Fibroblast of lung (primary cell): ENCODE results near the gene WNT2B. TPM values are rescaled to one million over a fixed set of nuclear protein-coding genes. Genes with fewer than 3 reads are reported as not detected.
A peak's percentile ranks its signal among the peaks of the same experiment; 100 is the strongest.

Source experiments
- DNase-seq, 2 donors: peaks; one replicate each; pipeline versions ENCODE4 v3.0.0 to v3.0.0-alpha.2; 2010; ENCODE audit warnings: low read depth in 2 of 2
- H2AFZ ChIP-seq: 2 replicates; pipeline ENCODE4 v1.5.1; 2012; ENCODE audit warnings: low read length, control low read depth, inconsistent platforms
- H3K27ac ChIP-seq: 2 replicates; pipeline ENCODE4 v1.5.1; 2011; ENCODE audit warnings: low read length, control low read depth; ENCODE audit not compliant: insufficient read depth
- H3K27me3 ChIP-seq: 2 replicates; pipeline ENCODE4 v1.5.1; 2011; ENCODE audit warnings: mild to moderate bottlenecking, low read length; ENCODE audit not compliant: control insufficient read depth, insufficient read depth
- H3K36me3 ChIP-seq: 2 replicates; pipeline ENCODE4 v1.5.1; 2011; ENCODE audit warnings: low read length; ENCODE audit not compliant: control insufficient read depth, insufficient read depth
- H3K4me1 ChIP-seq: 2 replicates; pipeline ENCODE4 v1.5.1; 2011; ENCODE audit warnings: low read length; ENCODE audit not compliant: control insufficient read depth, insufficient read depth; ENCODE audit errors: extremely low read depth
- H3K4me2 ChIP-seq: 2 replicates; pipeline ENCODE4 v1.5.1; 2011; ENCODE audit warnings: low read length, control low read depth; ENCODE audit not compliant: insufficient read depth; ENCODE audit errors: extremely low read depth
- H3K4me3 ChIP-seq, 4 experiments: fragments of 200-600 bp in 1 of 4; sonication (generic) in 1 of 4; replicated peaks in 1 of 4; 2 replicates each; pipeline ENCODE4 v1.5.1; 2011 to 2016; ENCODE audit warnings: low read length in 4 of 4, low read depth in 3 of 4, mild to moderate bottlenecking in 3 of 4, control low read depth in 2 of 4, inconsistent platforms in 1 of 4, mixed read lengths in 1 of 4; ENCODE audit not compliant: insufficient read depth in 1 of 4; ENCODE audit errors: control extremely low read depth in 1 of 4
- H3K79me2 ChIP-seq: 2 replicates; pipeline ENCODE4 v1.5.1; 2012; ENCODE audit warnings: mild to moderate bottlenecking, low read length, inconsistent platforms; ENCODE audit not compliant: control insufficient read depth, insufficient read depth
- H3K9ac ChIP-seq: 2 replicates; pipeline ENCODE4 v1.5.1; 2011; ENCODE audit warnings: mild to moderate bottlenecking, low read length, control low read depth; ENCODE audit not compliant: insufficient read depth
- H3K9me3 ChIP-seq: 2 replicates; pipeline ENCODE4 v1.5.1; 2012; ENCODE audit warnings: low read depth, low read length; ENCODE audit not compliant: control insufficient read depth, insufficient read depth
- H4K20me1 ChIP-seq: 2 replicates; pipeline ENCODE4 v1.5.1; 2011; ENCODE audit warnings: low read length; ENCODE audit not compliant: control insufficient read depth, insufficient read depth; ENCODE audit errors: extremely low read depth
- EZH2 ChIP-seq: IDR thresholded peaks from 2 replicates; pipeline ENCODE4 v1.5.1; 2012; ENCODE audit warnings: low read length, control low read depth, mild to moderate bottlenecking; ENCODE audit errors: missing control alignments
- polyA plus RNA-seq, 2 donors: library from polyadenylated mRNA; depleted of rRNA in 1 of 2; stranded (reverse) in 1 of 2; unstranded in 1 of 2; fragments of >200 nt; gene quantifications; 2 replicates each; pipeline ENCODE4 v1.2.1, GENCODE V29; 2011 to 2012; ENCODE audit warnings: missing spikeins in 1 of 2
- total RNA-seq: library from RNA; depleted of rRNA; stranded (reverse); fragments of >200 nt; gene quantifications from 2 replicates; pipeline ENCODE4 v1.2.1, GENCODE V29; 2014
- TF ChIP-seq, protein P1 (sequence below), 2 donors: IDR thresholded peaks in 1 of 2; conservative IDR thresholded peaks in 1 of 2; 1 replicate in 1 of 2; 2 replicates in 1 of 2; pipeline ENCODE4 v1.5.1; 2011 to 2012; ENCODE audit warnings: low read length in 2 of 2, control low read depth in 1 of 2, inconsistent platforms in 1 of 2, low read depth in 1 of 2, mild to moderate bottlenecking in 1 of 2

Gene WNT2B
- total and polyA plus RNA-seq, 2 donors (not counting 1 experiment from before 2014, with no cell fraction given), result 2.0 to 3.5 TPM

- no peaks in the 10 kb centered on the region for H4K20me1 ChIP-seq
- H3K27me3 ChIP-seq, result no peaks in the 10 kb centered on the region
- H2AFZ ChIP-seq, result no peak overlapping the region
- H3K36me3 ChIP-seq, result no peaks in the 10 kb centered on the region
- no peak overlapping the region for H3K27ac ChIP-seq
- no peak overlapping the region for H3K4me3 ChIP-seq
- H3K79me2 ChIP-seq, result no peaks in the 10 kb centered on the region
- H3K4me2 ChIP-seq, result no peak overlapping the region
- no peak overlapping the region for H3K9ac ChIP-seq
- no peaks in the 10 kb centered on the region for H3K9me3 ChIP-seq
- peaks cover 21% of the 10 kb centered on the region for H3K4me1 ChIP-seq
- DNase-seq, result peak in 1 of 2 donors; percentile 95
- TF ChIP-seq, protein P1, sequence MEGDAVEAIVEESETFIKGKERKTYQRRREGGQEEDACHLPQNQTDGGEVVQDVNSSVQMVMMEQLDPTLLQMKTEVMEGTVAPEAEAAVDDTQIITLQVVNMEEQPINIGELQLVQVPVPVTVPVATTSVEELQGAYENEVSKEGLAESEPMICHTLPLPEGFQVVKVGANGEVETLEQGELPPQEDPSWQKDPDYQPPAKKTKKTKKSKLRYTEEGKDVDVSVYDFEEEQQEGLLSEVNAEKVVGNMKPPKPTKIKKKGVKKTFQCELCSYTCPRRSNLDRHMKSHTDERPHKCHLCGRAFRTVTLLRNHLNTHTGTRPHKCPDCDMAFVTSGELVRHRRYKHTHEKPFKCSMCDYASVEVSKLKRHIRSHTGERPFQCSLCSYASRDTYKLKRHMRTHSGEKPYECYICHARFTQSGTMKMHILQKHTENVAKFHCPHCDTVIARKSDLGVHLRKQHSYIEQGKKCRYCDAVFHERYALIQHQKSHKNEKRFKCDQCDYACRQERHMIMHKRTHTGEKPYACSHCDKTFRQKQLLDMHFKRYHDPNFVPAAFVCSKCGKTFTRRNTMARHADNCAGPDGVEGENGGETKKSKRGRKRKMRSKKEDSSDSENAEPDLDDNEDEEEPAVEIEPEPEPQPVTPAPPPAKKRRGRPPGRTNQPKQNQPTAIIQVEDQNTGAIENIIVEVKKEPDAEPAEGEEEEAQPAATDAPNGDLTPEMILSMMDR (conservative IDR thresholded peaks at IDR 0.05 in 1 of 2, IDR thresholded peaks at IDR 0.05 in 1 of 2; ENCODE audit: low read depth in 1 of 2, low read length in 2 of 2), result no peak
- TF ChIP-seq EZH2, result no peak
Measured at GRCh38 chr1:112524251-112524650, 15.5 kb downstream of the WNT2B start.

GRCh38 chr1:112524986-112525385 lies 16.2 kb downstream of the WNT2B start:
- H3K4me2 ChIP-seq, result no peak overlapping the region
- no peak overlapping the region for H3K27ac ChIP-seq
- H3K9me3 ChIP-seq, result no peaks in the 10 kb centered on the region
- peak in 1 of 2 donors; percentile 37 for DNase-seq
- H3K9ac ChIP-seq, result no peak overlapping the region
- no peaks in the 10 kb centered on the region for H3K27me3 ChIP-seq
- H3K36me3 ChIP-seq, result no peaks in the 10 kb centered on the region
- no peak overlapping the region for H2AFZ ChIP-seq
- TF ChIP-seq, protein P1 (conservative IDR thresholded peaks at IDR 0.05 in 1 of 2, IDR thresholded peaks at IDR 0.05 in 1 of 2; ENCODE audit: low read depth in 1 of 2, low read length in 2 of 2), result no peak
- TF ChIP-seq EZH2, result no peak
- no peaks in the 10 kb centered on the region for H3K79me2 ChIP-seq
- peaks cover 21% of the 10 kb centered on the region for H3K4me1 ChIP-seq
- no peak overlapping the region for H3K4me3 ChIP-seq
- no peaks in the 10 kb centered on the region for H4K20me1 ChIP-seq

DNA sequence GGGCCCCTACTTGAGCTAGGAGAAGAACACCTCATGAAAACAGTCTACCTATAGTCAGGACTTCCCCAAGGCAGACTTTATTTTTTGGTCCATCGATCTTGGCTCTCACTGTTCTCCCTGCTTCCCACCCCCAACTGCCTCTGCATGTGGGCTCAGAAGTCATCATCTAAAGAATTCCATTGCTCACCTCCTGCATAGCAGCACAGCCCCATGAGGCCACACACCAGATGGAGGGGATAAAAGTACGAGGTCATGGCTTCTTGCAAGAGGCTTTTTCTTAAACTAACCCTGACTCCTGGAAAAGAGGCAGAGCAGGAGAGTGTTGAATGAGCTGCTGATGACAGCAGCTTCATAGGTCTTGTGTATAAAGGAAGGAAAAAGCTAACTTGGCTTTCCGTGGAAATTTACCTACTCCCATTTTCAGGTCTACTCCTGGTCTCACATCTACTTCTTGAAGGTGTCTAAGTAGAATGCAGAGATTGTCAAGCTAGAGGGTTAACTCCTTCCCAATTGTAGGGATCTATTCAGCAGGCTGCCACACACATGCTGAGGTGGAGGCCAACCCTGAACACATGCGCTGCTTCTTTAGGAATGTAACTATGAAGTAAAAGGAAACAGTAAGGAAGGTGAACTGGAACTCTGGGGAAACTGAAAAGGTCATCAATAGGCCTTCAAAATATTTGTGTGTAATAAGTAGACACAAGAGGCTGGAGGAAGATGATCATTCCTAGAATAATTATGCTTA lies 18.7 kb downstream of the WNT2B start:
- H3K4me2 ChIP-seq, result peak overlapping the region; percentile 26
- no peak overlapping the region for H3K4me3 ChIP-seq
- no peak overlapping the region for H3K9ac ChIP-seq
- H3K27me3 ChIP-seq, result no peaks in the 10 kb centered on the region
- no peaks in the 10 kb centered on the region for H3K79me2 ChIP-seq
- peak overlapping the region; percentile 39 for H3K27ac ChIP-seq
- no peak overlapping the region for H2AFZ ChIP-seq
- DNase-seq, result peak in 1 of 2 donors; percentile 86
- H4K20me1 ChIP-seq, result no peaks in the 10 kb centered on the region
- H3K4me1 ChIP-seq, result peaks cover 21% of the 10 kb centered on the region
- no peaks in the 10 kb centered on the region for H3K9me3 ChIP-seq
- H3K36me3 ChIP-seq, result no peaks in the 10 kb centered on the region
- TF ChIP-seq, protein P1 (conservative IDR thresholded peaks at IDR 0.05 in 1 of 2, IDR thresholded peaks at IDR 0.05 in 1 of 2; ENCODE audit: low read depth in 1 of 2, low read length in 2 of 2), result no peak
- no peak for TF ChIP-seq EZH2
